GM19023 (cell line): Measurements from ENCODE around the gene CDC14B.

Experiments used
- ATAC-seq: cut with Tn5 transposase; IDR thresholded peaks from one replicate; pipeline ENCODE4 v1.9.1; 2021; ENCODE audit warnings: mild to moderate bottlenecking, moderate library complexity; ENCODE audit not compliant: unreplicated experiment

The CDC14B gene

GRCh38 chr9:96489482-96489979 lies 130.1 kb downstream of the CDC14B start:
- ATAC-seq, result no peak

- no peak for ATAC-seq
Observed at GRCh38 chr9:96487949-96488348, 131.7 kb downstream of the CDC14B start.

- no peak for ATAC-seq
Observed at GRCh38 chr9:96487029-96487396, 132.6 kb downstream of the CDC14B start.

GRCh38 chr9:96486386-96487028 lies 133.1 kb downstream of the CDC14B start:
- ATAC-seq, result no peak

GRCh38 chr9:96485280-96485679 lies 134.4 kb downstream of the CDC14B start:
- ATAC-seq, result no peak

- ATAC-seq, result peak; percentile 89
Observed at GRCh38 chr9:96484521-96484931, 135.1 kb downstream of the CDC14B start.

- no peak for ATAC-seq
Observed at GRCh38 chr9:96483733-96484390, 135.8 kb downstream of the CDC14B start.

- ATAC-seq, result no peak
Observed at GRCh38 chr9:96483197-96483596, 136.4 kb downstream of the CDC14B start.

- ATAC-seq, result no peak
Observed at GRCh38 chr9:96482476-96482875, 137.2 kb downstream of the CDC14B start.

GRCh38 chr9:96480736-96481135 lies 138.9 kb downstream of the CDC14B start:
- ATAC-seq, result no peak

GRCh38 chr9:96478829-96479371 lies 140.7 kb downstream of the CDC14B start:
- peak; percentile 72 for ATAC-seq

GRCh38 chr9:96476591-96476990 lies 143.1 kb downstream of the CDC14B start:
- ATAC-seq, result no peak

- ATAC-seq, result no peak
Observed at GRCh38 chr9:96476013-96476412, 143.6 kb downstream of the CDC14B start.

- no peak for ATAC-seq
Observed at GRCh38 chr9:96467784-96468183, 151.9 kb downstream of the CDC14B start.

- no peak for ATAC-seq
Observed at GRCh38 chr9:96464426-96464825, 155.2 kb downstream of the CDC14B start.

- ATAC-seq, result no peak
Observed at GRCh38 chr9:96462541-96462940, 157.1 kb downstream of the CDC14B start.

GRCh38 chr9:96461336-96461735 lies 158.3 kb downstream of the CDC14B start:
- ATAC-seq, result no peak

GRCh38 chr9:96460882-96461281 lies 158.8 kb downstream of the CDC14B start:
- no peak for ATAC-seq

- no peak for ATAC-seq
Observed at GRCh38 chr9:96460470-96460869, 159.2 kb downstream of the CDC14B start.

- ATAC-seq, result no peak
Observed at GRCh38 chr9:96459268-96460007, 160.2 kb downstream of the CDC14B start.

GRCh38 chr9:96458226-96458625 lies 161.4 kb downstream of the CDC14B start:
- ATAC-seq, result no peak

- no peak for ATAC-seq
Observed at GRCh38 chr9:96457266-96457665, 162.4 kb downstream of the CDC14B start.
